OCI-LY7 (cell line): Measurements from ENCODE around the gene ASB14. TPM values are rescaled to one million over a fixed set of nuclear protein-coding genes. Genes with fewer than 3 reads are reported as not detected.

Experiments used
- BruUV-seq: library from RNA; stranded (reverse); fragments of 400-500 nt; replicated peaks from 2 replicates; lab custom pipeline; 2021; lab: Mats Ljungman, UMichigan
- CTCF ChIA-PET: fragments of 300-600 bp; sonication (Branson Sonifier 250); formaldehyde crosslinking; loops from one replicate; lab custom pipeline; 2022; ENCODE audit warnings: antibody characterized with exemption; ENCODE audit not compliant: unreplicated experiment; lab: Charles Lee
- POLR2A ChIA-PET: fragments of 300-600 bp; sonication (Branson Sonifier 250); formaldehyde crosslinking; loops from one replicate; lab custom pipeline; 2022; ENCODE audit warnings: antibody characterized with exemption; lab: Charles Lee
- DNase-seq: peaks from one replicate; pipeline ENCODE4 v3.0.0-alpha.2; 2015; ENCODE audit warnings: low spot score
- H2AFZ ChIP-seq: fragments of 200-600 bp; sonication (generic), shearing (Covaris generic); 2 replicates; pipeline ENCODE4 v1.6.1; 2014; ENCODE audit warnings: mild to moderate bottlenecking, antibody characterized with exemption, low read length, moderate library complexity
- H3K27ac ChIP-seq: fragments of 200-600 bp; sonication (generic); 2 replicates; pipeline ENCODE4 v1.5.1; 2014; ENCODE audit warnings: mixed run types, low read depth, mild to moderate bottlenecking, moderate library complexity, low read length, inconsistent platforms; ENCODE audit not compliant: poor library complexity, severe bottlenecking
- H3K36me3 ChIP-seq: fragments of 200-600 bp; sonication (generic); 2 replicates; pipeline ENCODE4 v1.6.1; 2014; ENCODE audit warnings: mild to moderate bottlenecking, antibody characterized with exemption, low read length, moderate library complexity, mixed read lengths; ENCODE audit not compliant: insufficient read depth
- H3K4me1 ChIP-seq: fragments of 200-600 bp; sonication (generic); 2 replicates; pipeline ENCODE4 v1.5.1; 2014; ENCODE audit warnings: mild to moderate bottlenecking, low read length; ENCODE audit not compliant: insufficient read depth, poor library complexity, severe bottlenecking
- H3K4me2 ChIP-seq: fragments of 200-600 bp; sonication (generic); 2 replicates; pipeline ENCODE4 v1.6.1; 2014; ENCODE audit warnings: mild to moderate bottlenecking, low read length
- H3K4me3 ChIP-seq: fragments of 200-600 bp; sonication (generic); 2 replicates; pipeline ENCODE4 v1.5.1; 2014; ENCODE audit warnings: mild to moderate bottlenecking, low read depth, low read length; ENCODE audit not compliant: poor library complexity, severe bottlenecking
- H3K79me2 ChIP-seq: fragments of 200-600 bp; sonication (generic); 2 replicates; pipeline ENCODE4 v1.6.1; 2016; ENCODE audit warnings: low read depth, mild to moderate bottlenecking, low read length, moderate library complexity, mixed read lengths; ENCODE audit not compliant: insufficient read depth
- H3K9me2 ChIP-seq: fragments of 200-600 bp; sonication (generic); 2 replicates; pipeline ENCODE4 v1.6.1; 2016; ENCODE audit warnings: mild to moderate bottlenecking, low read length, mixed read lengths; ENCODE audit not compliant: insufficient read depth
- H3K9me3 ChIP-seq: fragments of 200-600 bp; sonication (generic); 2 replicates; pipeline ENCODE4 v1.6.1; 2014; ENCODE audit warnings: mild to moderate bottlenecking, mixed run types, low read length, mixed read lengths
- H4K20me1 ChIP-seq: fragments of 200-600 bp; sonication (generic); 2 replicates; pipeline ENCODE4 v1.6.1; 2014; ENCODE audit warnings: mild to moderate bottlenecking, antibody characterized with exemption, low read length, moderate library complexity, mixed read lengths; ENCODE audit not compliant: insufficient read depth
- EZH2phosphoT487 ChIP-seq: fragments of 200-600 bp; sonication (generic); IDR thresholded peaks from 2 replicates; pipeline ENCODE4 v1.6.1; 2018; ENCODE audit warnings: low read depth, borderline replicate concordance, mild to moderate bottlenecking, mixed run types, antibody characterized with exemption, low read length, moderate library complexity, mixed read lengths
- intact Hi-C: fragments of 100-400 bp; cut with micrococcal nuclease; formaldehyde crosslinking; loops from one replicate; pipeline ENCODE4 v1.10.0; 2022; ENCODE audit not compliant: unreplicated experiment
- total RNA-seq, 2 experiments: library from RNA; depleted of rRNA in 1 of 2; stranded (reverse); fragments of >200 nt in 1 of 2; shearing (Covaris generic) in 1 of 2; gene quantifications; 2 replicates each; pipeline ENCODE4 v1.2.3, GENCODE V29; 2014 to 2022
- TF ChIP-seq, protein P1 (sequence below): fragments of 200-600 bp; sonication (generic); conservative IDR thresholded peaks from 2 replicates; pipeline ENCODE4 v1.5.1; 2014; ENCODE audit warnings: mild to moderate bottlenecking, antibody characterized with exemption, low read length, moderate library complexity, mixed read lengths

ASB14 gene
- total RNA-seq, 2 experiments from 2014 or later = 0.06 TPM; not detected in 1

- CTCF ChIA-PET = no interaction called here
- no TSS peak for BruUV-seq
- no peaks in the 10 kb centered on the region for H4K20me1 ChIP-seq
Observed at GRCh38 chr3:57279685-57280084, 12.8 kb downstream of the ASB14 start.

GRCh38 chr3:57278237-57278636 is 14.2 kb downstream of the ASB14 start:
- Histone ChIP-seq H4K20me1 (no peaks in the 10 kb centered on the region), H3K9me2 (no peaks in the 10 kb centered on the region), H3K9me3 (no peaks in the 10 kb centered on the region), H3K27ac (no peak overlapping the region), H3K36me3 (peaks cover 14% of the 10 kb centered on the region), H3K79me2 (no peaks in the 10 kb centered on the region), H3K4me1 (no peaks in the 10 kb centered on the region), H3K4me2 (no peak overlapping the region), H3K4me3 (no peak overlapping the region), H2AFZ (no peak overlapping the region)
- intact Hi-C loops = no loop called here
- DNase-seq = no peak
- BruUV-seq = no TSS peak
- CTCF ChIA-PET = no interaction called here
- TF ChIP-seq EZH2phosphoT487 = no peak
- TF ChIP-seq, protein P1, sequence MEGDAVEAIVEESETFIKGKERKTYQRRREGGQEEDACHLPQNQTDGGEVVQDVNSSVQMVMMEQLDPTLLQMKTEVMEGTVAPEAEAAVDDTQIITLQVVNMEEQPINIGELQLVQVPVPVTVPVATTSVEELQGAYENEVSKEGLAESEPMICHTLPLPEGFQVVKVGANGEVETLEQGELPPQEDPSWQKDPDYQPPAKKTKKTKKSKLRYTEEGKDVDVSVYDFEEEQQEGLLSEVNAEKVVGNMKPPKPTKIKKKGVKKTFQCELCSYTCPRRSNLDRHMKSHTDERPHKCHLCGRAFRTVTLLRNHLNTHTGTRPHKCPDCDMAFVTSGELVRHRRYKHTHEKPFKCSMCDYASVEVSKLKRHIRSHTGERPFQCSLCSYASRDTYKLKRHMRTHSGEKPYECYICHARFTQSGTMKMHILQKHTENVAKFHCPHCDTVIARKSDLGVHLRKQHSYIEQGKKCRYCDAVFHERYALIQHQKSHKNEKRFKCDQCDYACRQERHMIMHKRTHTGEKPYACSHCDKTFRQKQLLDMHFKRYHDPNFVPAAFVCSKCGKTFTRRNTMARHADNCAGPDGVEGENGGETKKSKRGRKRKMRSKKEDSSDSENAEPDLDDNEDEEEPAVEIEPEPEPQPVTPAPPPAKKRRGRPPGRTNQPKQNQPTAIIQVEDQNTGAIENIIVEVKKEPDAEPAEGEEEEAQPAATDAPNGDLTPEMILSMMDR = no peak
- POLR2A ChIA-PET = interaction anchor here (1.0 kb wide), 1 partner anchor 228 kb away, joined by 3 read pairs; no protein-coding TSS in a partner anchor

More at GRCh38 chr3:57279685-57280084, 12.8 kb downstream of the ASB14 start:
- TF ChIP-seq EZH2phosphoT487 = no peak
- TF ChIP-seq, protein P1 = no peak
- Histone ChIP-seq H3K9me2 (no peaks in the 10 kb centered on the region), H3K27ac (no peak overlapping the region), H3K4me2 (no peak overlapping the region), H3K4me3 (no peak overlapping the region), H3K79me2 (no peaks in the 10 kb centered on the region), H2AFZ (no peak overlapping the region), H3K36me3 (peaks cover 2% of the 10 kb centered on the region), H3K4me1 (no peaks in the 10 kb centered on the region), H3K9me3 (no peaks in the 10 kb centered on the region)
- DNase-seq = no peak
- intact Hi-C loops = no loop called here
- POLR2A ChIA-PET = no interaction called here

GRCh38 chr3:57275393-57275792 is 17.1 kb downstream of the ASB14 start:
- no peak overlapping the region for H2AFZ ChIP-seq
- BruUV-seq = no TSS peak
- no peak overlapping the region for H3K4me3 ChIP-seq
- POLR2A ChIA-PET = interaction anchor here (0.7 kb wide), 2 partner anchors 193 to 1587 kb away, joined by 3 read pairs; no protein-coding TSS in a partner anchor
- H3K79me2 ChIP-seq = no peaks in the 10 kb centered on the region
- no peaks in the 10 kb centered on the region for H3K9me3 ChIP-seq
- no peaks in the 10 kb centered on the region for H3K4me1 ChIP-seq
- intact Hi-C loops = no loop called here
- H4K20me1 ChIP-seq = no peaks in the 10 kb centered on the region
- no peak for DNase-seq
- peaks cover 38% of the 10 kb centered on the region for H3K36me3 ChIP-seq
- TF ChIP-seq EZH2phosphoT487 = no peak
- no peak overlapping the region for H3K4me2 ChIP-seq
- H3K27ac ChIP-seq = no peak overlapping the region
- no peaks in the 10 kb centered on the region for H3K9me2 ChIP-seq
- CTCF ChIA-PET = interaction anchor here (0.6 kb wide), 1 partner anchor 105 kb away, joined by 3 read pairs; no protein-coding TSS in a partner anchor
